ENCODE measurements around the gene TSPAN31.
A peak's percentile ranks its signal among the peaks of the same experiment; 100 is the strongest.

Gene TSPAN31

DNA sequence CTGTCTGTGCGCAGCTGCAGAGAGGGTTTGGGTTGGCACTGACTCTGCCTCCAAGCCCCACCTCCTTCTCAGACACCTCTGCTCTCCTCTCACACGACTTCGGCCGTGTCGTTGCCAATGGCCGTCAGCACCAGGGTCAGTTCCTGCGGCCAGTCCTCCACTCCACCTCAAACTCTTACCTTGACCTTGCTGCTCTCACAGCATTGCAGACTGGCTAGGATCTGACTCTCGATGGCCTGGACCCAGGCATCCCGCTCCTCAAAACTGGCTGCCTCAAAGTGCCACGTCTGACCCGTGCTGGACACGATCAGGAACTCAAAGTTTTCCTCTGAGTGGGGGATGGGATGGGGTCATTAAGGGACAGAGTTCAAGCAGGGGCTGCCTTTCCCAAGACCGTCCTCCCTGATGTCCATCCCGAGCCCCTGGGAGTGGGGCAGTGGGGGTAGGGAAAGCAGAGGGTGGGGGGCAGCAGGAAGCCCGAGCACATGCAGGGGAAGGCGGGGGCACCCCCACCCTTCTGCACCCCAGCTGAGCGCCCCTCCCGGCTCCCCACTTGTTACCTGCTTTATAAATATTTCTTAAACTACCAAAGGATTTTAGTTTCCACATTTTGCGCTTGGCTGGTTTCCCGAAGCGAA is 17.0 kb upstream of the TSPAN31 start:
- H3K36me3 Mint-ChIP-seq = peaks cover 57% of the 10 kb centered on the region
- no peak overlapping the region for H3K4me3 Mint-ChIP-seq
- H3K4me1 Mint-ChIP-seq = peaks cover 26% of the 10 kb centered on the region
- no peak for ATAC-seq
- H3K27ac Mint-ChIP-seq = no peak overlapping the region
- no peaks in the 10 kb centered on the region for H3K9me3 Mint-ChIP-seq
- H3K27me3 Mint-ChIP-seq = no peaks in the 10 kb centered on the region

GRCh38 chr12:57729321-57729844 is 15.5 kb upstream of the TSPAN31 start:
- H3K27ac Mint-ChIP-seq = no peak overlapping the region

GRCh38 chr12:57730336-57731067 is 14.3 kb upstream of the TSPAN31 start:
- H3K27me3 Mint-ChIP-seq = no peaks in the 10 kb centered on the region
- no peaks in the 10 kb centered on the region for H3K9me3 Mint-ChIP-seq
- peaks cover 75% of the 10 kb centered on the region for H3K36me3 Mint-ChIP-seq
- no peak overlapping the region for H3K27ac Mint-ChIP-seq
- H3K4me3 Mint-ChIP-seq = no peak overlapping the region
- ATAC-seq = no peak
- H3K4me1 Mint-ChIP-seq = peaks cover 8% of the 10 kb centered on the region

More at GRCh38 chr12:57729321-57729844, 15.5 kb upstream of the TSPAN31 start:
- Mint-ChIP-seq H3K27me3 (no peaks in the 10 kb centered on the region), H3K4me1 (peaks cover 19% of the 10 kb centered on the region), H3K9me3 (no peaks in the 10 kb centered on the region), H3K4me3 (no peak overlapping the region), H3K36me3 (peaks cover 70% of the 10 kb centered on the region)
- ATAC-seq = no peak

DNA sequence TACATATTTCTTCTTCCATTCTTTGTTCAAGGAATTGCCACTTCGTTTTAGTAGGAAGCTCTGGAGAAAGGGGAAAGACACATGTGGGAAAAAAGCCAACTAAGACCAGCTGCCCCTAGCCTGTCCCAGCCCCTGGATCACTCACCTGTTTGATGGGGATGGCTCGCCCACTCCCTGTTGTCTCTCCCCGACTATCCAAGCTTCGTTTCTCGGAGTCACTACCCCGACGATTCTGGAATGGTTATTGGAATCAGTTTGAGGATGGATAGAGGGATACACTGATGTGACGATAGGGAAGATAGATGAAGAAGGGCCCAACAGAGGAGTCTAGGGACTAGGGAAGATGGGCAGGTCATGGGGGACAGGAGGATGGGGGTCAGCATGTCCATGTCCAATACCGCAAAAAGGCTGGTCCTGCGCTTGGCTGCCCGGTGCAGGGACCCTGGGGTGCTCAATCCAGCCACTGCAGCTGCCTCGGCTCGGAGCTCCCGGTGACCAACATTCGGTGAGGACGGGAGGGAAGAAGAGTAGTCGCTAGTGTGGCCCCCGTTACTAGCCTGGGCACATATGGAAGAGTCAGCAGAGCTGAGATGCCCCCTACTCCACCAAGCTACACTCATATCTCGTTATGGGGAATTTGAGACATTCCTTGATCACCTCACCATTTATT is 13.3 kb upstream of the TSPAN31 start:
- Mint-ChIP-seq H3K36me3 (peaks cover 69% of the 10 kb centered on the region), H3K4me3 (no peak overlapping the region), H3K9me3 (no peaks in the 10 kb centered on the region), H3K4me1 (peaks cover 2% of the 10 kb centered on the region), H3K27me3 (no peaks in the 10 kb centered on the region), H3K27ac (no peak overlapping the region)
- no peak for ATAC-seq

- Mint-ChIP-seq H3K27ac (no peak overlapping the region), H3K4me1 (peaks cover 9% of the 10 kb centered on the region), H3K9me3 (no peaks in the 10 kb centered on the region), H3K36me3 (peaks cover 76% of the 10 kb centered on the region), H3K27me3 (no peaks in the 10 kb centered on the region), H3K4me3 (no peak overlapping the region)
- no peak for ATAC-seq
These were observed 12.6 kb upstream of the TSPAN31 start for GRCh38 chr12:57732270-57732669.

DNA sequence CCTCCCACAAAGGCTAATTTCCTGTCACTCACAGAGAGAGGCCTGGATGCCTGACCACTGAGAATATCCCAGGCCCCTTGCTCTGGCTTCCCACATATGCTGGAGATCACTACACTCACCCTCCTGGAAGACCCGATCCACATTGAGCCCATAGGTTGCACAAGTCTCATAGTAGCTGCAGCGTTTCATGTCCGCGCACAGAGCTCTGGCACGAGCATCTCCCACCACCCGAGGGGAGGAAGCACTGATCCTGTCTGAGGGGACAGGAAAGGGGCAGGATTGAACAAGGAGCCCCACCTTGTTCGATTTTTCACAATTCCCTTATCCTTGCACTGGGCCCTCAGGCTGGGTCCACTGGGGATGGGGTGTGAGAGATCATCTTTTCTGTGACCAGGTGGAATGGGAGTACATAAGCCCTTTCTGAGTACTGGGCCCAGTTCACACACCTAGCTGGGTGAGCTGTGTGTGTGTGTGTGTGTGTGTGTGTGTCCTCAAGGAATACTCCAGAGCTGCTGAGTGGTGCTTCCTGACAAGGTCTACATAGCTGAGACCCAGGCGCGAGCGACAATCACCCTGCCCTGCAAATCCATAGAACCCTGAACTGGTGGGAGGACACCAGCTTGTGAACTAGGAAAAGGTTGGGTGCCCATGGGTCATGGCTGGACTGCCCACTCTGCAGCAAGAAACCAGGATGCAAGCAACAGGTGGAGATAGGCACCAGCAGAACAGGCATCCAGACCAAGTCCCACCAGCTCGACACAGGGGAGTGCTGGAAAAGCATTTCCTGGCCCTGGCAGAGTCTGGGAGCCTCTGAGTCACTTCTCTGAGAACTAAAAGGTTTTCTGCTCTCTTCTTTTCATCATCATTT is 11.9 kb upstream of the TSPAN31 start:
- ATAC-seq = no peak
- peaks cover 70% of the 10 kb centered on the region for H3K36me3 Mint-ChIP-seq
- H3K9me3 Mint-ChIP-seq = no peaks in the 10 kb centered on the region
- H3K4me1 Mint-ChIP-seq = peaks cover 9% of the 10 kb centered on the region
- no peak overlapping the region for H3K4me3 Mint-ChIP-seq
- no peaks in the 10 kb centered on the region for H3K27me3 Mint-ChIP-seq
- H3K27ac Mint-ChIP-seq = no peak overlapping the region

DNA sequence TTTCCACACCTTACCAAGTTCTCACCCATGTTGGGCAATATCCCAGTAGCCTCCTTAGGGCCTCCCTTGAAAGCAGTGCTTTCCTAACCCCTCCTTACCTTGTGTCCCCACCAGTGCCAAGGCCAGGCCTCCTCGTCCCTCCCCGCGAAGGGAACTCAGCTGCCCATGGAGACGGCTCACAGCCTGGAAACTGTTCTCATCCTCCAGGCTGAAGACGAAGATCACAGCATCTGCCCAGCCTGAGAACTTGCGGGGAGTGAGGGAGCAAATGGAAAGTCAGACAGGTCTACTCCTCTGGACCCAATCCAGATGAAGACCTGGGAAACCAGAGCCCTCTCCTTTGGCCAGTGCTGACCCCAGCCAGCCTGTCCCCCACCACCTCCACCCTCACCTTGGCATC is 10.9 kb upstream of the TSPAN31 start:
- Mint-ChIP-seq H3K4me1 (peaks cover 10% of the 10 kb centered on the region), H3K27ac (no peak overlapping the region), H3K9me3 (no peaks in the 10 kb centered on the region), H3K36me3 (peaks cover 62% of the 10 kb centered on the region), H3K27me3 (no peaks in the 10 kb centered on the region), H3K4me3 (no peak overlapping the region)
- ATAC-seq = no peak

DNA sequence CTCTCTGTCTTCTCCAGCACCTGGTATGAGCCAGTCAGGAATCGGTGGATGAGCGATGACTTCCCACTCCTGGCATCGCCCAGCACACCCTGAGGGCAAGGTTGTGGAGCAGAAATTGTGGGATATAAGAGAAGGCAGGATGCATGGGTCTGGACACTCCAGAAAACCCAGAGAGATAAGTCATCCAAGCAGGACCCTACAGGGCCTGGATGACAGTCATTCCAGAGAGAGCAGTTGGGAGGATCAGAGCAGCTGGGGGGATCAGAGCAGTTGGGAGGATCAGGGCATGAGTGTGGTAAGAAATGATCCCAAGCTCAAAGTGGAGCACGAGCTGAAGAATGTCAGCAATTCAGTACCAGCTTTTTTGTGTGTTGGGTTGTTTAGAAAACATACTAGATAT is 10.2 kb upstream of the TSPAN31 start:
- Mint-ChIP-seq H3K9me3 (no peaks in the 10 kb centered on the region), H3K27me3 (no peaks in the 10 kb centered on the region), H3K36me3 (peaks cover 56% of the 10 kb centered on the region), H3K4me3 (no peak overlapping the region), H3K27ac (no peak overlapping the region), H3K4me1 (peaks cover 16% of the 10 kb centered on the region)
- no peak for ATAC-seq

DNA sequence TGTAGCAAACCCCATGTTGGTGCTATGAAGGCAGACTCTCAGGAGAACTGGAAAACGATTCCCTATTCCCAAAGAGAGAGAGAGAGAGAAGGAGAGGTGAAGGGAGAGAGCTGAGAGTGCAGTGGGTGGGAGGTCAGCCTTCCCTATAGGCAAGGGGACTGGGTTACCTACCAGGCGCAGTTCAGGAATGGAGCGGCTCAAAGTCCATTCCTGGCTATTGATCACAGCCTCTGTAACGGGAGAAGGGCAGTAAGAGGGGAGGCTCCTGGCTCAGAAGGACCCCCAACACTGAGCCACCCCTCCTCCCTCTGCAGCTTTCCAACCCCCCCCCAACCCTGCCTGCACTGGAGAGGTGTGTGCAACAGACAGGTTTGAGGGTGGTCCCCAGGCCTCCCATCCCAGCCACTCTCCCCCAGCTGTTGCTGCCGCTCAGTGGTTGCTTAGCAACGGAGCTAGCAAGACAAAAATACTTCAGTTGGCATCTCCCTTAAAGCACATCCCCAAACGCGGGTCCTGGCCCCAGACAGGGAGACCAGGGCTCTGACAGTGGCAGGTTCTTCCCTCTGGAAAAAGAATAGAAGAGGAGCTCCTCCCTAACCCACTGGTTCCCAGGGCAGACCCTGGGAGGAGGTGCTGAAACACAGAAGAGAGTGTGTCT is 9.5 kb upstream of the TSPAN31 start:
- no peaks in the 10 kb centered on the region for H3K27me3 Mint-ChIP-seq
- no peaks in the 10 kb centered on the region for H3K9me3 Mint-ChIP-seq
- H3K27ac Mint-ChIP-seq = no peak overlapping the region
- ATAC-seq = no peak
- no peak overlapping the region for H3K4me3 Mint-ChIP-seq
- peaks cover 56% of the 10 kb centered on the region for H3K36me3 Mint-ChIP-seq
- H3K4me1 Mint-ChIP-seq = peaks cover 24% of the 10 kb centered on the region

DNA sequence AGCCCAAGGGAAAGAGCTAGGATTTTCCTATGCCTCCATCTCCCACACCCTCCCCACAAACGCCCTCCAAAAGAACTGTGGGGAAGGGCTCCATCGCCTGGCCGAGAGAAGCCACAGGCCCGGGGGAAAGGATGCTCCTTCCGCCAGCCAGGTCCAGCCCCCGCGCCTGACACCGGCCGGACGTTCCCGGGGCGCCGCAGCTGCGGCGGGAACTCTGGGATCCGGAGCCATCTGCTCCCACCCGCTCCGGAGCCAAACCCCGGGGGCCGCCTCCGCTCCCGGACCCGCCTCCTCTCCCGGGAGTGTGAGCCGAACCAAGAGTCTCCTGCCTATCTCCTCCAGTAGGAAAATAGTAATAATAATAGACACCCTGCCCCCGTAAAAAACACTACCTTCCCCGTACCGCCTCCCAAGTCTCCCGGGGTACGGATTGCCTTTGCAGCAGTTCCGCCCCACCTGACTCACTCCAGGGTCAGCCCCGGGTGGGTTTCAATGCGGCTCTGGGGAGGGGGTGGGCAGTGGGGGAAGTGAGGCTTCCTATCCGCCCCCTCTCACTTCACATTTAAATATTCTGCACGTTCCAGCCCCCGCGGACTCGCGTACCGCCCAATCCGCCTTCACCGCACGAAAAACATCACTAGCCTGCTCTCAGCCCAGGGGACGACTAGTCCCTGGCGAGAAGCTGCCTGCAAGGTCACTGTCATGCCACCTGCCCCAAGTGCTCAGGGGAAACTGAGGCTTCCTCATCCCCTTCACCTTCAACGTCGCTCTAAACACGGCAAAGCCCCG is 8.7 kb upstream of the TSPAN31 start:
- peaks cover 32% of the 10 kb centered on the region for H3K4me1 Mint-ChIP-seq
- no peak for ATAC-seq
- no peaks in the 10 kb centered on the region for H3K27me3 Mint-ChIP-seq
- no peak overlapping the region for H3K27ac Mint-ChIP-seq
- H3K9me3 Mint-ChIP-seq = no peaks in the 10 kb centered on the region
- no peak overlapping the region for H3K4me3 Mint-ChIP-seq
- H3K36me3 Mint-ChIP-seq = peaks cover 48% of the 10 kb centered on the region

DNA sequence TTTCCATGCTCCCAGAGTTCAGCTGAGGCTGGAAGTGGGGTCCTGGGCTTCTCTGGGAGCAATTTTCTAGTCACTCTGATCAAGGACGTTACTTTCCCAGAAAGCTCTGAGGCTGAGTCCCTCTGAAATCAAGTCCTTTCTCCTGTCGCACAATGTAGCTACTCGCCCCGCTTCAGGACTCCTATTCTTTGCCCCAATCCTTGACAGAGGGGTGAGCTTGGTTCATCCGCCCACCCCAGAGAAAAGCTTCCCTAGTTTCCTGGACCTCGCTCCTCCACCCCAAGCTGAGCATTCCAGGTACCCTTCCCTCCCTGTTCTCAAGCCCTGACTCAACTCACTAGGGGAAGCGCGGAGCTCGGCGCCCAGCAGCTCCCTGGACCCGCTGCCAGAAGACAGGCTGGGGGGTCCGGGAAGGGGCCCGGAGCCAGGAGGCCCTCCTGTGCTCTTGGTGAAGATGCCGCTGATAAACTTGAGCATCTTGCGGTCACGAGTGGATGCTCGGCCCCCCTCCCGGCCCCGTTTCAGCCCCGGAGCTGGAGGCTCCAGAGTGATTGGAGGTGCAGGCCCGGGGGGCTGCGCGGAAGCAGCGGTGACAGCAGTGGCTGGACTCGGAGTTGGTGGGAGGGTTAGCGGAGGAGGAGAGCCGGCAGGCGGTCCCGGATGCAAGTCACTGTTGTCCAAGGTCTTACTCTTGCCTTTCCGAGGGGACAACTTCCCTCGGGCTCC is 7.9 kb upstream of the TSPAN31 start:
- Mint-ChIP-seq H3K27ac (no peak overlapping the region), H3K9me3 (no peaks in the 10 kb centered on the region), H3K36me3 (peaks cover 41% of the 10 kb centered on the region), H3K27me3 (no peaks in the 10 kb centered on the region), H3K4me3 (no peak overlapping the region), H3K4me1 (peaks cover 39% of the 10 kb centered on the region)
- ATAC-seq = no peak

- H3K27ac Mint-ChIP-seq = no peak overlapping the region
- peaks cover 32% of the 10 kb centered on the region for H3K36me3 Mint-ChIP-seq
- no peaks in the 10 kb centered on the region for H3K27me3 Mint-ChIP-seq
- no peak overlapping the region for H3K4me3 Mint-ChIP-seq
- peaks cover 48% of the 10 kb centered on the region for H3K4me1 Mint-ChIP-seq
- ATAC-seq = peak; percentile 57
- no peaks in the 10 kb centered on the region for H3K9me3 Mint-ChIP-seq
These were observed 7.1 kb upstream of the TSPAN31 start for GRCh38 chr12:57737467-57738460.

All from stimulated activated memory B cell treated with anti-CD40 and anti-IgM and Interleukin-4, amounts not matched to agents 10 μg/mL and 1 μg/mL and 100 μg/mL, for 72 hours (primary cell).